HCT116 (cell line): ENCODE data around the gene PFKP.

ENCODE experiments used
- CTCF ChIP-seq, 3 experiments: fragments of 200-600 bp in 1 of 3; sonication (generic) in 1 of 3; IDR thresholded peaks in 2 of 3; conservative IDR thresholded peaks in 1 of 3; 2 replicates each; pipeline ENCODE4 v1.5.1; 2012 to 2017; ENCODE audit warnings: low read depth in 2 of 3, low read length in 2 of 3, antibody characterized with exemption in 1 of 3, borderline replicate concordance in 1 of 3, control low read depth in 1 of 3, mild to moderate bottlenecking in 1 of 3, mixed read lengths in 1 of 3, mixed run types in 1 of 3, moderate library complexity in 1 of 3; ENCODE audit not compliant: insufficient read depth in 1 of 3
- EZH2 ChIP-seq: fragments of 200-600 bp; sonication (generic); IDR thresholded peaks from 2 replicates; pipeline ENCODE4 v1.6.1; 2017; ENCODE audit warnings: antibody characterized with exemption, mixed run types
- JUND ChIP-seq: IDR thresholded peaks from 2 replicates; pipeline ENCODE4 v1.6.1; 2012
- POLR2A ChIP-seq: IDR thresholded peaks from 2 replicates; pipeline ENCODE4 v1.7.0; 2011; ENCODE audit warnings: borderline replicate concordance; ENCODE audit not compliant: insufficient read depth, insufficient read length; ENCODE audit errors: extremely low read depth
- SIN3A ChIP-seq: IDR thresholded peaks from 2 replicates; pipeline ENCODE4 v1.6.1; 2012; ENCODE audit warnings: low read depth
- SRF ChIP-seq: IDR thresholded peaks from 2 replicates; pipeline ENCODE4 v1.6.1; 2012; ENCODE audit warnings: low read depth

GRCh38 chr10:3067118-3067858 is at the start of gene PFKP:
- no peak for TF ChIP-seq EZH2
- TF ChIP-seq SIN3A: peak; percentile 74
- TF ChIP-seq POLR2A: peak; percentile 72
- TF ChIP-seq JUND: no peak
- TF ChIP-seq SRF: no peak
- TF ChIP-seq CTCF (IDR thresholded peaks at IDR 0.05 in 2 of 3, conservative IDR thresholded peaks at IDR 0.05 in 1 of 3; ENCODE audit: borderline replicate concordance in 1 of 3, insufficient read depth in 1 of 3, low read depth in 2 of 3, low read length in 2 of 3): no peak
